ENCODE results near the gene COX6A2.

Gene COX6A2

DNA sequence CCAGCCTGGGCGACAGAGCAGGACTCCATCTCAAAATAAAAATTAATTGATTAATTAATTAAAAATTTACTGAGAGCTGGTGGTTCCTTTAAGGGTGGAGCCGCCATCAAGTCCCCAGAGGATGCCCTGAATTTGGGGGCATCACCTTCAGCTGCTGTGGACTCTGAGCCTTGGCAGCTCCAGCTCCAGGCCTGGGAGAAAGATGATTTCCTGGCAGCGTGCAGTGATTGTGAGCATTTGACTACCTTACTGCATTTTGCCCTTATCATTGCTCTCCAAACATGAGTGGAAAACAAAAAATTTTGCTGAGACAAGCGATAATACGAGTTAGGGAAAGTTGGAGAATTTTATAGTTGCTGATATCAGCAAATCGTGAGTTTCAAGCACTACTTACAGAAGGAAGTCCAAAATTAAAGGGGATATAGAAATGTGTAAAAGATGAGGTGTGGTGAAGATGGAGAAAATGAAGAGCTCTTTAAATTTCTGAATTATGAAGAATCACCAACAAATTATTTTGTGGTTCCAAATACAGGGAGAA is 37.6 kb downstream of the COX6A2 start:
- Mint-ChIP-seq H3K9me3 (no peaks in the 10 kb centered on the region), H3K27me3 (peaks cover 7% of the 10 kb centered on the region), H3K4me1 (peaks cover 21% of the 10 kb centered on the region), H3K36me3 (ENCODE audit: low read depth) (no peaks in the 10 kb centered on the region), H3K4me3 (no peak overlapping the region), H3K27ac (no peak overlapping the region)
- no peak for ATAC-seq
- no peak for DNase-seq

DNA sequence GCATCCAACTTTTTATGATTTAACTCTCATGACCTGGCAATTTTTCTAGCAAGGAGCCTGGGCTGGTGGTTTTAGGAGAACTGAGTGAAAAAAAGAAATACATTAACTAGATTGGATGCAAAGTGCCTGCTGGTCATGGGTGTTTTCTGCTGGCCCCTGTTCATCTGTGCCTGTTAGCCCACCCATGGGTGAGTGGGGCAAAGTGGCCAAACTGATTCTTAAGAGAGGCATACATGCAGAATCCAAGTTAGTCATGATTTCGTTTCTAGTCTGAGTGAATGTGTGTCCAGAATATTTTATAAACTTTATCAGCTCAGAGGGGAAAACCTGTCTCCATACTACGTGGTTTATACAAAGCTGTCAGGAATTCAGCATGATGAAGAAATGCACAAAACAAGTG is 39.6 kb downstream of the COX6A2 start:
- Mint-ChIP-seq H3K27ac (no peak overlapping the region), H3K4me3 (no peak overlapping the region), H3K36me3 (ENCODE audit: low read depth) (no peaks in the 10 kb centered on the region), H3K9me3 (no peaks in the 10 kb centered on the region), H3K27me3 (peaks cover 7% of the 10 kb centered on the region), H3K4me1 (peaks cover 27% of the 10 kb centered on the region)
- DNase-seq = no peak
- no peak for ATAC-seq

DNA sequence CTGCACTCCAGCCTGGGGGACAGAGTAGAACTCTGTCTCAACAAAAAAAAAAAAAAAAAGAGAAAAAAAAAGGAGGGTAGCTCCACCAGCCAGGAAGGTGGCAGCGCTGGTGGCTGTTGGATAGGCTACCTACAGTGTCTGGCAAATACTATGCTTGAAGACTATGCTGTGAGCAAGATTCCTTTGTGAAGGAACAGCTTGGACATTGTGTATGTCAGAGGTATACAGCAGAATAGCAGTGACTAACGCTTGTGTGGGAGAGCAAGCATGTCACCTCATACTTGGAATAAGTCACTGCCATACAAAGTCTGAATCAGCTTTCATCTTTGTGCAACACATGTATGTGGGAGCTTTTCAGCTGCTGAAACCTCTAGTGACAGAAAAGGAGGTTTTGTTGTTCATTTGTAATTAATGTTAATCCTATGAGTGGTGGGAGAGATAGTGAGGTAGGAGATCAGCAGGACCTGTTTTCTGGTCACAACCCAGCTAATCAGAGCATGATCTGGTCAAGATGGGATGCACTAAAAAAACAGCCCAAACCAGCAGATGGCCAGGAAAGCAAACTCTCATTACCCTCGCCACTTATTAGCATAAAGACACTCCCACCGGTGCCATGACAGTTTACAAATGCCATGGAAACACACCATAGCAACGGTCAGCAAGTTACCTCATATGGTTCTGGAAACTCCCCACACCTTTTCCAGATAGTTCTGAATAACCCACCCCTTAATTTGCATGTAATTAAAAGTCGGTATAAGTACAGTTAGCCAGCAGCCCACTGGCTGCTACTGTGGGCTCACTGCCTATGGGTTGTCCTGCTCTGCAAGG is 41.8 kb downstream of the COX6A2 start:
- ATAC-seq (peak; percentile 98), DNase-seq (peak; percentile 23)
- H3K27ac Mint-ChIP-seq = peak overlapping the region; percentile 75

DNA sequence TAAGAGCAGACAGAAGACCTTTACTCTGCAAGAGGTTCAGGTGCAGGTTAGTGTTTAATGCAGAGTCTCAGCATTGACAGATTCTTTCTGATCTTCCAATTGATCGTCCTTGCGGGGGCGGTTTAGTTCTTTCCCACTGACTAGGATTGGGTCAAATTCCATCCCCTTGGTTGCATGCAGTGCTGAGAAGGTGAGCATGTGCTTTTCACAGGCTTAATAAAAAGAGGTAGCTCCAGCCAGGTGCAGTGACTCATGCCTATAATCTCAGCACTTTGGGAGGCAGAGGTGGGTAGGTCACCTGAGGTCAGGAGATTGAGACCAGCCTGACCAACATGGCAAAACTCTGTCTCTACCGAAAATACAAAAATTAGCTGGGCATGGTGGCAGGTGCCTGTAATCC is 42.5 kb downstream of the COX6A2 start:
- Mint-ChIP-seq H3K4me3 (no peak overlapping the region), H3K27me3 (peaks cover 10% of the 10 kb centered on the region), H3K36me3 (ENCODE audit: low read depth) (no peaks in the 10 kb centered on the region), H3K27ac (peak overlapping the region; percentile 22), H3K9me3 (no peaks in the 10 kb centered on the region), H3K4me1 (peaks cover 30% of the 10 kb centered on the region)
- no peak for DNase-seq
- ATAC-seq = no peak

More for the DNA sequence above, 41.8 kb downstream of the COX6A2 start:
- Mint-ChIP-seq H3K4me1 (peaks cover 30% of the 10 kb centered on the region), H3K4me3 (no peak overlapping the region), H3K36me3 (ENCODE audit: low read depth) (no peaks in the 10 kb centered on the region), H3K9me3 (no peaks in the 10 kb centered on the region), H3K27me3 (peaks cover 10% of the 10 kb centered on the region)

GRCh38 chr16:31382485-31383161 is 45.5 kb downstream of the COX6A2 start:
- no peaks in the 10 kb centered on the region for H3K9me3 Mint-ChIP-seq
- no peak overlapping the region for H3K27ac Mint-ChIP-seq
- H3K4me3 Mint-ChIP-seq = no peak overlapping the region
- ATAC-seq (no peak), DNase-seq (peak; percentile 76)
- H3K27me3 Mint-ChIP-seq = peaks cover 5% of the 10 kb centered on the region
- H3K4me1 Mint-ChIP-seq = peaks cover 30% of the 10 kb centered on the region
- no peaks in the 10 kb centered on the region for H3K36me3 Mint-ChIP-seq (ENCODE audit: low read depth)

- ATAC-seq = no peak
- no peaks in the 10 kb centered on the region for H3K36me3 Mint-ChIP-seq (ENCODE audit: low read depth)
- no peak overlapping the region for H3K27ac Mint-ChIP-seq
- H3K4me3 Mint-ChIP-seq = no peak overlapping the region
- H3K4me1 Mint-ChIP-seq = peaks cover 14% of the 10 kb centered on the region
- peaks cover 9% of the 10 kb centered on the region for H3K9me3 Mint-ChIP-seq
- H3K27me3 Mint-ChIP-seq = peaks cover 3% of the 10 kb centered on the region
- no peak for DNase-seq
Measured at GRCh38 chr16:31380201-31380600, 48.0 kb downstream of the COX6A2 start.
